ENCODE results near the gene TAGLN3. TPM values are rescaled to one million over a fixed set of nuclear protein-coding genes. Genes with fewer than 3 reads are reported as not detected.

The TAGLN3 gene
- total and polyA plus RNA-seq, 7 donors, result 0.21 to 0.66 TPM; not detected in 5

DNA sequence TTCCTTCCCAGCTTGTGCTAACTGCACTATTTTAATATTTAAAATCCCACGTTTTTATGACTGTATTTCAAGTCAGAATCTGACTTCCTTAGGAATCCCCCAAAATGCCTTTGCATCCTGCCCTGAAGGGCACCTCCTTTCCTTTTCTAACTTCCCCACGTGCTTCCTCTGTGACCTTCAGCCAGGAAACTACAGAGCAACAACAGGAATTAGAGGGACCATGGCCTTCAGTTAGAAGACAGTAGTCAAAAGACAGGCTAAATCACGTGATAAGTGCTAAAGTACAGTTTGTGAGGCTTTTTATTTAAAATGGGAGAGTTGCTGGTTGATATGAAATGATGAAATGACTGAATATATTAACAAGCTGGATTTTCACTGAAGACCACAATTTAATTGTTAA lies 31.7 kb upstream of the TAGLN3 start:
- TF ChIP-seq, protein P1, sequence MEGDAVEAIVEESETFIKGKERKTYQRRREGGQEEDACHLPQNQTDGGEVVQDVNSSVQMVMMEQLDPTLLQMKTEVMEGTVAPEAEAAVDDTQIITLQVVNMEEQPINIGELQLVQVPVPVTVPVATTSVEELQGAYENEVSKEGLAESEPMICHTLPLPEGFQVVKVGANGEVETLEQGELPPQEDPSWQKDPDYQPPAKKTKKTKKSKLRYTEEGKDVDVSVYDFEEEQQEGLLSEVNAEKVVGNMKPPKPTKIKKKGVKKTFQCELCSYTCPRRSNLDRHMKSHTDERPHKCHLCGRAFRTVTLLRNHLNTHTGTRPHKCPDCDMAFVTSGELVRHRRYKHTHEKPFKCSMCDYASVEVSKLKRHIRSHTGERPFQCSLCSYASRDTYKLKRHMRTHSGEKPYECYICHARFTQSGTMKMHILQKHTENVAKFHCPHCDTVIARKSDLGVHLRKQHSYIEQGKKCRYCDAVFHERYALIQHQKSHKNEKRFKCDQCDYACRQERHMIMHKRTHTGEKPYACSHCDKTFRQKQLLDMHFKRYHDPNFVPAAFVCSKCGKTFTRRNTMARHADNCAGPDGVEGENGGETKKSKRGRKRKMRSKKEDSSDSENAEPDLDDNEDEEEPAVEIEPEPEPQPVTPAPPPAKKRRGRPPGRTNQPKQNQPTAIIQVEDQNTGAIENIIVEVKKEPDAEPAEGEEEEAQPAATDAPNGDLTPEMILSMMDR (IDR thresholded peaks at IDR 0.05), result no peak
- Histone ChIP-seq H3K27me3 (ENCODE audit: insufficient read depth in 3 of 3, low read length in 2 of 3) (no peaks in the 10 kb centered on the region), H3K4me3 (no peak overlapping the region), H3K36me3 (ENCODE audit: insufficient read depth in 1 of 2, low read depth in 1 of 2) (no peaks in the 10 kb centered on the region), H3K4me1 (peaks cover 3% of the 10 kb centered on the region), H3K27ac (no peak overlapping the region), H3K9me3 (no peaks in the 10 kb centered on the region)
- DNase-seq, result no peak
- WGBS, 3 donors, result 30 to 36% (median 31%) methylated on average over 3 of the region's 3 CpGs
- intact Hi-C loops (cut with DNase I), result loop anchor here (1.0 to 5.0 kb wide), 2 partner anchors 250 to 300 kb away; no protein-coding TSS in a partner anchor
- no peak for ATAC-seq

- peak; percentile 76 to 83 for DNase-seq
- Histone ChIP-seq H3K9me3 (no peaks in the 10 kb centered on the region), H3K27ac (no peak overlapping the region), H3K4me1 (peaks cover 3% of the 10 kb centered on the region), H3K36me3 (ENCODE audit: insufficient read depth in 1 of 2, low read depth in 1 of 2) (no peaks in the 10 kb centered on the region), H3K4me3 (no peak overlapping the region), H3K27me3 (ENCODE audit: insufficient read depth in 3 of 3, low read length in 2 of 3) (no peaks in the 10 kb centered on the region)
- TF ChIP-seq, protein P1 (IDR thresholded peaks at IDR 0.05), result peak; percentile 93
- peak; percentile 84 to 95 (median 90) for ATAC-seq
- intact Hi-C loops (cut with DNase I), result loop anchor here (1.0 to 5.0 kb wide), 3 partner anchors 71 to 300 kb away; no protein-coding TSS in a partner anchor
- 4 to 9% (median 6%) methylated on average over 8 of the region's 8 CpGs for WGBS, 3 donors
These were observed 31.0 kb upstream of the TAGLN3 start for GRCh38 chr3:111967651-111968274.

DNA sequence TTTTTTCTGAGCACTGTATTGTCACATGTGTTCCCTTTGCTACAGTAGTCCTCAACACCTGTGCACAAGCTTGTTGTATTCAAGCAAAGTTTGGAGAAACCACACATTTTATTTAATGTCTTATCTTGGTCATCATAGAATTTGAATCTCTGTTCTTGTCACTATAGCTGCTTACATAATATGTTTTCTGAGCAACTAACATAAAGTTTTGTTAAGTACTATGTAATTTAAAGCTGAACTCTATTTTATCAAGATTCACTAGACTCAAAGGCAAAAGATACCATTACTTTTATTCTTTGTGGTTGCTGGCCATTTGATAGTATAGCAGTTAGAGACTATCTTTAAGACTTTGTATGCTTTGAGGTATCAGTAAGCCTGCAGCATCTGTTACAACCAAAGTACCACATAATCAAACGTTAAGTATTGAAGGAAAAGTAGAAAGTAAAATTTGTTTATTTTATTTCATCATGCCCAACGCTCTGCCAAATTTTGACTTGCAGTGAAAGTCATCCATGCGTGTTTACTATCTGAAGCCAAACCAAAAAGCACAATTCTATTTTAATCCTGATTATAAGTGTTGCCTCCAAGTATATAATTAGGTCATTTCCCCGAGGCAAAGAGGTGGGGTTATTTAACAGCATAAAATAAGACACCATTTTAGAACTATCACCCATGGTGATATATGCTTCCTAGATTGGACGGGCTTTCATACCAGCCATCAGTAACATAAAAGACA lies 30.2 kb upstream of the TAGLN3 start:
- ATAC-seq (no peak), DNase-seq (no peak)
- peaks cover 3% of the 10 kb centered on the region for H3K4me1 ChIP-seq
- 42 to 59% (median 47%) methylated on average over 5 of the region's 5 CpGs for WGBS, 3 donors
- no peaks in the 10 kb centered on the region for H3K36me3 ChIP-seq (ENCODE audit: insufficient read depth in 1 of 2, low read depth in 1 of 2)
- H3K27me3 ChIP-seq (ENCODE audit: insufficient read depth in 3 of 3, low read length in 2 of 3), result no peaks in the 10 kb centered on the region
- no peak overlapping the region for H3K27ac ChIP-seq
- intact Hi-C loops (cut with DNase I), result loop anchor here in 1 of 2 donors (2.0 to 5.0 kb wide), 2 partner anchors 72 to 301 kb away; no protein-coding TSS in a partner anchor
- no peak overlapping the region for H3K4me3 ChIP-seq
- TF ChIP-seq, protein P1 (IDR thresholded peaks at IDR 0.05), result no peak
- H3K9me3 ChIP-seq, result no peaks in the 10 kb centered on the region

- DNase-seq (no peak), ATAC-seq (no peak)
- H3K27me3 ChIP-seq (ENCODE audit: insufficient read depth in 3 of 3, low read length in 2 of 3), result no peaks in the 10 kb centered on the region
- intact Hi-C loops (cut with DNase I), result loop anchor here in 1 of 2 donors (5.0 kb wide), 1 partner anchor 303 kb away; no protein-coding TSS in a partner anchor
- no peak overlapping the region for H3K27ac ChIP-seq
- peaks cover 0 to 6% of the 10 kb centered on the region in 2 donors for H3K36me3 ChIP-seq (ENCODE audit: insufficient read depth in 1 of 2, low read depth in 1 of 2)
- no peaks in the 10 kb centered on the region for H3K9me3 ChIP-seq
- peaks cover 3% of the 10 kb centered on the region for H3K4me1 ChIP-seq
- H3K4me3 ChIP-seq, result no peak overlapping the region
- 63 to 76% (median 69%) methylated on average over 3 of the region's 3 CpGs for WGBS, 3 donors
- TF ChIP-seq, protein P1 (IDR thresholded peaks at IDR 0.05), result no peak
These were observed 28.3 kb upstream of the TAGLN3 start for GRCh38 chr3:111970376-111970775.
